ENCODE data around the gene PDCD4.

Gene PDCD4

GRCh38 chr10:110871298-110872084 lies at the start of gene PDCD4:
Gene PDCD4, plus strand, starts transcription at chr10:110871928. Its CDS starts 4,100 bp downstream, at chr10:110876028.
- peak; percentile 86 to 88 for ATAC-seq

DNA sequence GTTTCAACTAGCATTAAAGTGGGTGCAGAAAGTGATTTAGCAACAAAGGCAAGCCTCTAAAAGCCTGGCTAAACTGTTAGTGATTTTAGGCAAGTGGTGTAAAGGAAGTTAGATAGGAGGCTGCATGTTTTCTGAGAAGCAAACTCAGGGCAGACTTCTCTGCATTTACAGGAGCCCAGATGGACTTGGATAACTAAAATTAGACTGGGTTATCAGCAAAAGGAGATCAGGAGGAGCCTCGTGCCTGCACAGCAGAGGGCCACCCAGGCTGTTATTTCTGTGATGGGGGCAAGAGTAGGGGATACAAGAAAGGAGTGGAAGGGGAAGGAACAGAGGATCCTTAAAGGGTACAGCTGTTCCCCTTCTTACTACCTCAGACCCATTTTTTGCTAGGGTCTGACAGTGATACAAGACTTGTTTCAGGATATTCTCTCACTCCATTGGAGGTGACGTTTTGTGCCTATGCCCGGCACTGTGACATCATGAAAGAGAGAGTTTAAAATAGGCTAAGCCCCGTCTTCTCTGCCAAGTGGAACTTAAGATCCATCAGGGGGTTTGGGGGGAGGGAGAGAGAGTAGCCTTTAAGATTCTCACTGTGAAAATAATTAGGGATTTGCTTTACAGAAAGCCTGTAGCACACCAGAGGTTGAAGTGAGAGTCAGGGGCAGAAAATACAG lies 49.6 kb upstream of the PDCD4 start:
- no peak for ATAC-seq

- no peak for ATAC-seq
These were observed 48.9 kb upstream of the PDCD4 start for GRCh38 chr10:110822712-110823311.

GRCh38 chr10:110824152-110824441 lies 47.6 kb upstream of the PDCD4 start:
- no peak for ATAC-seq

GRCh38 chr10:110824660-110825059 lies 47.1 kb upstream of the PDCD4 start:
- ATAC-seq = no peak

DNA sequence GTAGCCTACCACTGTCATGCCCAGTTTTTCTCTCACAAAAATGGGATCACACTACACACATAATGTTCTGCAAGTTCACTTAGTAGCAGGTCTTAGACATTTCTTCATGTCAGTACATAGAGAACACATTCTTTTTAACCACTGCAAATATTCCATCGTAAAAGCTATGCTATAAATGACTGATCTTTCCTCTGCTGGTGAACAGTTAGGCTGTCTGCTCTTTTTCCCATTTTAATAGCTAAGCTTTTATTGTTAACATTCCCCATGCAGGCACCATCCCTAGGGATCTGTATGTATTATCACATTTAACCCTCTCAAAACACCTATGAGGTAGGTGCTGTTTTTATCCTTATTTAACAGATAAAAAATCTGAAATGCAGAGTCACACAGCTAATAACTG lies 46.2 kb upstream of the PDCD4 start:
- no peak for ATAC-seq

DNA sequence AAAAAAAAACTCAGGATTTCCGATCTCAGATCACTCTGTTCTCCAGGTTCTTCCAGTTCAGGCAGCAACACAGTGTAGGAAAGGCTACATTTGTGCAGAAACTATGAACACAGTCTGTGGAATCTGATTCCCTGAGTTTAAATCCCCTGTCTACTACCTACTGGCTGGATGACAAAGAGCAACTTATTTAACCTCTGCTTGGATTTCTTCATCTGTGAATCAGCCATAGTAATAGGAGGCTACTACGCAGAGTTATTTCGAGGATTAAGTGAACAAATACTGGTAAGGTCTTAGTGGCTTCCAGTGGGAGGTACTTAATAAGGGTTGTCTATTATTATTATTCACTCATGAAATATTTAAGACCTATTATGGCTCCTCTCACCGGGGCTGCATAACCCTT lies 44.3 kb upstream of the PDCD4 start:
- ATAC-seq = no peak

GRCh38 chr10:110827875-110828274 lies 43.9 kb upstream of the PDCD4 start:
- no peak for ATAC-seq

DNA sequence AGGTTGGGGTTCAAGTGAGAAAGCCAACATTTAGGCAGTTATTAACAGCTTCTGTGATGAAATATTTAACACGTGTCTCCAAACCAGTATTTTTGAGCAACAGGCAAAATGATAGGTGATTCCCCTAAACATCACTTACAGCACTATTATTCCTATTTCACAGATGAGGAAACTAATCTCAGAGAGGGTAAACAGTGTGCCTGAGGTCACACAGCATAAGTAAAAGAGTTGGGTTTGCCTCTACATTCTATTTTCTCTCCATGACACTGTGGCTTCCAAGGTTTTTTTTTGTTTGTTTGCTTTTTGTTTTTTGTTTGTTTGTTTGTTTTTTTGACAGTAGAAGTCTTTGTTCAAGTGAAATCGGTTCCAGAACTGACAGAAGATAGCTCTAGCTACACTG lies 43.2 kb upstream of the PDCD4 start:
- ATAC-seq = no peak

GRCh38 chr10:110829721-110830410 lies 41.9 kb upstream of the PDCD4 start:
- no peak for ATAC-seq

GRCh38 chr10:110833234-110833940 lies 38.3 kb upstream of the PDCD4 start:
- no peak for ATAC-seq

GRCh38 chr10:110833941-110834628 lies 37.6 kb upstream of the PDCD4 start:
- ATAC-seq = no peak

- ATAC-seq = peak in 1 of 2 donors; percentile 49
These were observed 37.0 kb upstream of the PDCD4 start for GRCh38 chr10:110834629-110835301.

DNA sequence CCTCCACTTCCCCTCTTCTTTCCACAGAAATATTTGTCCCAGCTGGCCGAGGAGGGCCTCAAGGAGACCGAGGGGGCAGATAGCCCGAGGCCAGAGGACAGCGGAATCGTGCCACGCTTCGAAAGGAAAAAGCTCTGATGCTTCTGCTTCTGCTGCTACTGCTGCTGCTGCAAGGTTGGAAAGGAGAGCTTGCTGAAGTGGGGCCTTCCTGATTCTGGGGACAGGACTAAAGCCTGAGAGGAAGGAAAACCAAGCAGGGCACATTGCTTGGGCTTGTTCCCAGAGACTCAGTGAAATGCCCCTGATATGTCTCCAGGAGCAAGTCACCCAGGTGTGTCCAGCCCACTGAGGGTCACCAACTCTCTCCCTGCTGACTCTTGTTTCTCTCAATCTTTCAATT lies 35.9 kb upstream of the PDCD4 start:
- ATAC-seq = no peak

- ATAC-seq = no peak
These were observed 35.0 kb upstream of the PDCD4 start for GRCh38 chr10:110836706-110837105.

- no peak for ATAC-seq
These were observed 34.1 kb upstream of the PDCD4 start for GRCh38 chr10:110837418-110838171.

DNA sequence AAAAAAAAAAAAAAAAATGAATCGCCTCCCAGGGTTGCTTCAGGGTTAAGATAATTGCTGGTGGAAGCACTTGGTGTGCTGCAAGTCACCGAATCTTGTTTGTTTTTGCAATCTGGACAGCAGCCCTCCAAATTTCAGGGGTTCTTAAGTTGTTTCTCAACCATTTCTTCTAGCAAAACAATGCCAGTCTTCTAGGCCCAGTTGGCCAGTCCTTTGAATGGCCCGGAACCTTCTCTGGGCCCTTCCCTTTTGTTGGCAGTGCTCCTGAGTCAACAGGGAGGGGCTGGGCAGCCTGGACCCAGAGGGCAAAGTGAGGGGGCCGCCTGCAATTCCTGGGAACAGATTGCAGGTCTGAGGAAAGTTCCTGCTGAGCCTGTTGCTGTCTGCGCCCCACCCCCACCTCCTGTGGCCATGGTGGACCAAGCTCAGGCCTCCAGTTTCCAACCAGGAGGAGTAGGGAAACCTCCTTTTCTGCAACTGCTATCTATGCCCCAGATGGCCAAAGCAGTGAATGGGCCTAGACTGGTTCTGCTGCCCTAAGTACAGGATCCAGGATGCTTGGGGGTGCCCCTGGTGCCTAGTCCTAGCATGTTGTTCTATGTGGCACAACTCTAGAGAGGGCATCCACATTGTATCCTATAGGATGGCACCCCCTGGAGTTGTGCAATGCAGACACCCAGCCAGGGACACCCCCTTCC lies 31.4 kb upstream of the PDCD4 start:
- no peak for ATAC-seq

- no peak for ATAC-seq
These were observed 30.8 kb upstream of the PDCD4 start for GRCh38 chr10:110840923-110841428.

DNA sequence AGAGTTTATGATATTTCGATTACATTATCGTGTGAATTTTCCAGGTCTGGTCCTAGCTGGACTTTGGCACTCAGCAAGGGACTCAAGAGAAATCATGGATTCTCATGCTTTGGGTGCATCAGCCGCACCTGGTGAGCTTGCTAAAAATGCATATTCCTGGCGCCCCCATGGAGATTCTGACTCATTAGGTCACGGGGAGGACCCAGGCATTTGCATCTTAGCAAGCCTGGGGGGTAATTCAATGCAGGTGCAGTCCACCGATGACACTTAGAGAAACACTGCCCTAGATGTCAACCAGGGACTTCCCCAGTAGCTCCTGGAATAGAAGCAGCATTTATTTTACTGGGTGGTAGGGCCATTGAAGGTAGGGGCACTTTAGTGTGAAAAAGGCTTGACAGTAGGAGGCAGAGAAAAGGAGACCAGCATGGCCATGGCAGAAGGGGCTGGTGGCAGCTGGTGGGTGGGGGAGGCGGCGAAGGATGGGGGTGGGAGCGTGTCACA lies 29.9 kb upstream of the PDCD4 start:
- peak; percentile 38 to 70 for ATAC-seq
